Heart left ventricle (tissue), 16 donors: ENCODE data around the gene MYO3A. TPM values are rescaled to one million over a fixed set of nuclear protein-coding genes. Genes with fewer than 3 reads are reported as not detected.

ENCODE experiments used
- ATAC-seq, 4 donors: fragments of 200-7000 bp; cut with Tn5 transposase; one replicate each; pipeline ENCODE4 v1.9.1; 2020 to 2022; ENCODE audit warnings: moderate library complexity in 4 of 4, mild to moderate bottlenecking in 3 of 4, moderate number of reproducible peaks in 1 of 4
- DNase-seq, 5 donors: peaks; one replicate each; pipeline ENCODE4 v3.0.0-alpha.2; 2020
- H3K27ac ChIP-seq, 12 donors: fragments of 200-600 bp; sonication (generic) in 4 of 12; one replicate each; pipeline versions ENCODE4 v1.5.0 to v1.8.0; 2016 to 2022; ENCODE audit warnings: mild to moderate bottlenecking in 2 of 12
- H3K27me3 ChIP-seq, 9 donors: fragments of 200-600 bp; sonication (generic) in 2 of 9; one replicate each; pipeline versions ENCODE4 v1.5.1 to v1.8.0; 2016 to 2022; ENCODE audit warnings: mild to moderate bottlenecking in 3 of 9
- H3K36me3 ChIP-seq, 9 donors: fragments of 200-600 bp; sonication (generic) in 2 of 9; one replicate each; pipeline versions ENCODE4 v1.5.0 to v1.8.0; 2018 to 2022; ENCODE audit warnings: mild to moderate bottlenecking in 2 of 9
- H3K4me1 ChIP-seq, 12 donors: fragments of 200-600 bp; sonication (generic) in 4 of 12; one replicate each; pipeline versions ENCODE4 v1.5.0 to v1.8.0; 2016 to 2022; ENCODE audit warnings: mild to moderate bottlenecking in 3 of 12
- H3K4me3 ChIP-seq, 12 donors: fragments of 200-600 bp; sonication (generic) in 4 of 12; one replicate each; pipeline versions ENCODE4 v1.5.0 to v1.8.0; 2017 to 2022; ENCODE audit warnings: mild to moderate bottlenecking in 9 of 12, moderate library complexity in 4 of 12
- H3K9me3 ChIP-seq, 12 donors: fragments of 200-600 bp; sonication (generic) in 4 of 12; one replicate each; pipeline versions ENCODE4 v1.5.0 to v1.8.0; 2016 to 2022; ENCODE audit warnings: mild to moderate bottlenecking in 1 of 12
- POLR2A ChIP-seq, 2 donors: fragments of 450-650 bp; IDR thresholded peaks; one replicate each; pipeline ENCODE4 v1.6.1; 2017; ENCODE audit warnings: antibody characterized with exemption in 2 of 2, mild to moderate bottlenecking in 2 of 2, moderate library complexity in 2 of 2
- WGBS, 4 donors: extraction: QIAGEN DNeasy Blood & Tissue Kit in 2 of 4; methylation state at CpG; one replicate each; pipeline versions ENCODE4 v1.1.5 to v1.1.7; 2013 to 2018; 5-methylcytosine and 5-hydroxymethylcytosine counted together
- intact Hi-C, 10 donors: fragments of 100-400 bp; cut with DNase I; formaldehyde crosslinking; loops; one replicate each; pipeline versions ENCODE4 v1.11.1 to v1.14.2; 2022
- polyA plus RNA-seq, 2 donors: library from polyadenylated mRNA; stranded (reverse); fragments of 200-250 nt; gene quantifications; one replicate each; pipeline ENCODE4 v1.2.3, GENCODE V29; 2013
- total RNA-seq, 9 donors: library from RNA; depleted of rRNA in 2 of 9; stranded (reverse); fragments of >200 nt in 2 of 9; fragmentation: NEBNext Ultra II Directional in 3 of 9; extraction: Animal tissue kit (Norgen Biotek cat#: 25700) in 3 of 9; gene quantifications; one replicate each; pipeline versions ENCODE4 v1.1.0 to v1.2.4, GENCODE V29; 2016 to 2023
- TF ChIP-seq, protein P1 (sequence below), 12 donors: fragments of 200-600 bp; sonication (generic) in 4 of 12; IDR thresholded peaks; one replicate each; pipeline versions ENCODE4 v1.5.0 to v1.8.0; 2018 to 2022; ENCODE audit warnings: antibody characterized with exemption in 12 of 12, mild to moderate bottlenecking in 5 of 12
- donor health status: ischemic (EF 13 %, LVEDD 7.1; RV severe dilation, severe dysfunction).
- donor health status: healthy with polysubstance abuse.
- donor health status: DM: no; HTN: yes; CAD: no.
- donor health status: DM: no; HTN: no; CAD: no.
- donor health status: ischemic (EF 25% LVEDD 6.9; RV normal size, moderate dysfunction).
- donor health status: ischemic (EF 25% LVEDD 5.7; RV mildly dilated, moderate dysfunction).
- donor health status: healthy.
- donor health status: DM: yes; HTN: yes; CAD: no.
- donor health status: ischemic (EF 35%, LVEDD 5.7; RV mildly dilated, moderate dysfunction).
- donor health status: nonischemic (EF 11% LVEDD 7.7; RV severe dilation, severe dysfunction).
- donor health status: DM: yes; HTN: yes; CAD: no.
- donor health status: PGD.
- donor health status: ischemic (EF 29% LVEDD 5.4; RV normal size, mild dysfunction).
- donor health status: nonischemic (EF 23%, LVEDD 6.1; RV moderate dilation, normal function).

Gene MYO3A
- total and polyA plus RNA-seq, 11 donors = 0.14 TPM; not detected in 10

DNA sequence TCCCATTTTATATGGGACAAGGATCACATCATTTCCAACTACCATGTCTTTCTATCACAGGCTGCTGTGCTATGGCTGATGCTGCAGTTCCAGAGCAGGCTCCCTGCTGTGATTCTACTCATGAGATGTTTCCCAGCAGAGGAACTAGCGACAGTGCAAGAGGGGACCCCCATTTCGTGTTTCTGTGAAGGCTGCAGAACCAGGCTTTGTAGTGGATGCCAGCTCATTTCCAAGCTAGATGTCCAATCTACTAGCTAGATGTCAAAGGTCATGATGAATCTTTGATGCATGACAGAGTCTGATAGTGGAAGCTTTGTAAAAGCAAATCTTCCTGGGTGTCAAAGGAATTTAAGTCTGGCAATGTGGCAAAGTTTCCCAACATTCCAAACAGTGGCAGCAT, 21.2 kb upstream of the MYO3A start:
- intact Hi-C loops = no loop called here
- Histone ChIP-seq H3K27me3 (peaks cover 0 to 4% (median 0%) of the 10 kb centered on the region in 9 donors), H3K4me3 (no peak overlapping the region), H3K9me3 (peaks cover 0 to 3% (median 0%) of the 10 kb centered on the region in 12 donors), H3K4me1 (no peaks in the 10 kb centered on the region), H3K36me3 (no peaks in the 10 kb centered on the region), H3K27ac (no peak overlapping the region)
- DNase-seq = no peak
- WGBS, 4 donors = 11 to 27% (median 13%) methylated on average over 2 of the region's 2 CpGs
- ATAC-seq = no peak
- no peak for TF ChIP-seq POLR2A (IDR thresholded peaks at IDR 0.05)
- TF ChIP-seq, protein P1, sequence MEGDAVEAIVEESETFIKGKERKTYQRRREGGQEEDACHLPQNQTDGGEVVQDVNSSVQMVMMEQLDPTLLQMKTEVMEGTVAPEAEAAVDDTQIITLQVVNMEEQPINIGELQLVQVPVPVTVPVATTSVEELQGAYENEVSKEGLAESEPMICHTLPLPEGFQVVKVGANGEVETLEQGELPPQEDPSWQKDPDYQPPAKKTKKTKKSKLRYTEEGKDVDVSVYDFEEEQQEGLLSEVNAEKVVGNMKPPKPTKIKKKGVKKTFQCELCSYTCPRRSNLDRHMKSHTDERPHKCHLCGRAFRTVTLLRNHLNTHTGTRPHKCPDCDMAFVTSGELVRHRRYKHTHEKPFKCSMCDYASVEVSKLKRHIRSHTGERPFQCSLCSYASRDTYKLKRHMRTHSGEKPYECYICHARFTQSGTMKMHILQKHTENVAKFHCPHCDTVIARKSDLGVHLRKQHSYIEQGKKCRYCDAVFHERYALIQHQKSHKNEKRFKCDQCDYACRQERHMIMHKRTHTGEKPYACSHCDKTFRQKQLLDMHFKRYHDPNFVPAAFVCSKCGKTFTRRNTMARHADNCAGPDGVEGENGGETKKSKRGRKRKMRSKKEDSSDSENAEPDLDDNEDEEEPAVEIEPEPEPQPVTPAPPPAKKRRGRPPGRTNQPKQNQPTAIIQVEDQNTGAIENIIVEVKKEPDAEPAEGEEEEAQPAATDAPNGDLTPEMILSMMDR (IDR thresholded peaks at IDR 0.05) = no peak

DNA sequence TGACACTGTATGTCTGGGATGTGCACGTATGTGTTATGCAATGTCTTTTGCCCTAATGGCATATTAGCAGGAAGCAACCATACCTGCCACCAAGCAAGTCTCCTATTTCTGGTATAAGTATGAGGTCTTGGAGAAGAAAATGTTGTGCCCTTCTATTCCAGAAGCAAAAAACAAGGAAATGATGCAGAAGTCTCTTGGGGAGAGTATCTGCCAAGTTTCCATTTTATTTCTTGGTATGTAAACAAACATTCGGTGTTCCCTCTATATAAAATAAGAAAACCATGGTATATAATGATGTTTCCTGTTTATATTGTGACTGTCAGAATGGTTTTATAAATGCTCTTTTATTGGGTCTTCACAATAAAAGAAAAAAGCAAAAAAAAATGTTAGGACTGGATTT, 19.3 kb upstream of the MYO3A start:
- 38 to 52% (median 44%) methylated on average over 2 of the region's 2 CpGs for WGBS, 4 donors

DNA sequence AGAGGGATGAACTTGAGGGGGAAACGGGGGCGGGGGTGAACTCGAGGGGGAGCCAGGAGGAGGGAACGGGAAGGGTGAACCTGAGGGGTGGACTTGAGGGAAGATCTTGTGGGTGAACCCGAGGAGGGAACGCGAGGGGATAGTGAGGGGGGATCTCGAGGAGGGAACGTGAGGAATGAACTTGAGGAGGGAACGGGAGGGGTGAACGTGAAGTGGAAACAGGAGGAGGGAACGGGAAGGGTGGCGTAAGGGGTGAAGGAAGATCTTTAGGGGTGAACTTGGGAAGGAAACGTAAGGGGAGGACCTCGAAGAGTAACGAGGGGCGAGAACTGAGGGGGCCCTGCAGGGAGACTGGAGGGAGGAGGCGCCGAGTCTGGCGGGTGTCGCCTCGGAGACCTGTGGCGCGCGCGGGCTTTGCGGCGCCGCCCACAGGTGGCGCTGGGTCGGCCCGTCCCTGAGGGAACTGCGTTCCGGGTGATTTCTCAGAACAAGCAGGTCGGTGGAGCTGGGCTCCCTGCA, 651 bp downstream of the MYO3A start:
- DNase-seq = no peak
- WGBS, 4 donors = 1 to 2% (median 2%) methylated on average over 35 of the region's 35 CpGs
- peak overlapping the region in 9 of 12 donors; percentile 14 to 42 (median 36) for H3K4me3 ChIP-seq
- intact Hi-C loops = no loop called here
- TF ChIP-seq POLR2A (IDR thresholded peaks at IDR 0.05) = no peak
- TF ChIP-seq, protein P1 (IDR thresholded peaks at IDR 0.05) = peak in 5 of 12 donors; percentile 14 to 46 (median 32)
- H3K27me3 ChIP-seq = peaks cover 14 to 56% (median 24%) of the 10 kb centered on the region in 9 donors
- H3K9me3 ChIP-seq = no peaks in the 10 kb centered on the region
- ATAC-seq = peak in 1 of 4 donors; percentile 33
- H3K36me3 ChIP-seq = no peaks in the 10 kb centered on the region
- no peak overlapping the region for H3K27ac ChIP-seq
- peaks cover 0 to 16% (median 0%) of the 10 kb centered on the region in 12 donors for H3K4me1 ChIP-seq

More for the DNA sequence above, 19.3 kb upstream of the MYO3A start:
- no peaks in the 10 kb centered on the region for H3K36me3 ChIP-seq
- H3K4me3 ChIP-seq = no peak overlapping the region
- peaks cover 0 to 3% (median 0%) of the 10 kb centered on the region in 12 donors for H3K9me3 ChIP-seq
- intact Hi-C loops = no loop called here
- TF ChIP-seq, protein P1 (IDR thresholded peaks at IDR 0.05) = no peak
- TF ChIP-seq POLR2A (IDR thresholded peaks at IDR 0.05) = no peak
- no peak for ATAC-seq
- H3K4me1 ChIP-seq = no peaks in the 10 kb centered on the region
- H3K27me3 ChIP-seq = peaks cover 0 to 4% (median 0%) of the 10 kb centered on the region in 9 donors
- no peak overlapping the region for H3K27ac ChIP-seq
- DNase-seq = no peak

DNA sequence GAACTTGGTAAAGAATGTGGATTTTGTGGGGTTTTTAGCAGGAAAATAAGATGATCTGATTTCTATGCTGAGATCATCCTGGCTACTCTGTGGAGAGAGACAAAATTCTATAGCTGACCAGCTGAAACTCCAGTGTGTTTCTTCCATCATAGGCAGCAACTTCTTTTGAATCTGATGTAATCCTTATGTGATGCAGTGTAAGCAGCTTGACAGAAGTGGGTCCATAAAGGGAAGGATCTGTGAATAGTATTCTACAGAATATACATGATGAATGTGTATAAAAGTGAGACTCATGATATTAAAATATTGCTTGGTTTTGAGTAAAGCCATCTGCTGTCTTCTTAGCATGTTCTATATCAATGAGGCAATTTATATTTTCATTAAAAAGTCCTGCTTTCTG, 4.4 kb downstream of the MYO3A start:
- Histone ChIP-seq H3K4me1 (peaks cover 0 to 16% (median 0%) of the 10 kb centered on the region in 12 donors), H3K9me3 (no peaks in the 10 kb centered on the region), H3K36me3 (no peaks in the 10 kb centered on the region), H3K27me3 (peaks cover 14 to 54% (median 23%) of the 10 kb centered on the region in 9 donors), H3K4me3 (no peak overlapping the region), H3K27ac (no peak overlapping the region)
- intact Hi-C loops = no loop called here
- DNase-seq = no peak
- no peak for TF ChIP-seq POLR2A (IDR thresholded peaks at IDR 0.05)
- TF ChIP-seq, protein P1 (IDR thresholded peaks at IDR 0.05) = no peak
- ATAC-seq = no peak
